NOMO-1 (cell line): ENCODE data around the gene MORN3.
"Not testable (repeated sequence)": the region's sequence is repeated elsewhere in the genome, so short reads cannot be mapped to it uniquely, and the experiment has no call there.

Experiments
- DNase-seq, 2 experiments: peaks; one replicate each; lab custom pipeline; 2025; ENCODE audit not compliant: unreplicated experiment in 2 of 2; lab: John Stamatoyannopoulos, UW

The MORN3 gene

GRCh38 chr12:121669521-121669900, at the start of gene MORN3:
Gene MORN3, minus strand, starts transcription at chr12:121669654. Its CDS starts 171 bp downstream, at chr12:121669483.
- DNase-seq: no peak

- no peak for DNase-seq
These were observed 49.3 kb upstream of the MORN3 start for GRCh38 chr12:121718653-121719239.

GRCh38 chr12:121717041-121717699, 47.7 kb upstream of the MORN3 start:
- peak; percentile 73 to 77 for DNase-seq

GRCh38 chr12:121715862-121716435, 46.5 kb upstream of the MORN3 start:
- DNase-seq: no peak

- DNase-seq: not testable (repeated sequence)
These were observed 45.6 kb upstream of the MORN3 start for GRCh38 chr12:121715055-121715454.

GRCh38 chr12:121713793-121714192, 44.3 kb upstream of the MORN3 start:
- DNase-seq: no peak

GRCh38 chr12:121713257-121713777, 43.9 kb upstream of the MORN3 start:
- no peak for DNase-seq

- DNase-seq: peak; percentile 54 to 87
These were observed 43.2 kb upstream of the MORN3 start, which contains the start of gene TMEM120B for GRCh38 chr12:121712461-121713256. Gene TMEM120B, plus strand, starts transcription at chr12:121712752. Its CDS starts 144 bp downstream, at chr12:121712896.

- peak; percentile 29 to 43 for DNase-seq
These were observed 42.7 kb upstream of the MORN3 start for GRCh38 chr12:121712190-121712460.

- DNase-seq: peak; percentile 8 to 47
These were observed 42.1 kb upstream of the MORN3 start for GRCh38 chr12:121711361-121712189.

GRCh38 chr12:121709478-121709961, 40.1 kb upstream of the MORN3 start:
- DNase-seq: no peak

GRCh38 chr12:121709064-121709424, 39.6 kb upstream of the MORN3 start:
- not testable (repeated sequence) for DNase-seq

GRCh38 chr12:121708313-121709063, 39.0 kb upstream of the MORN3 start:
- DNase-seq: no peak

- DNase-seq: no peak
These were observed 36.1 kb upstream of the MORN3 start for GRCh38 chr12:121705514-121705913.

- DNase-seq: no peak
These were observed 33.5 kb upstream of the MORN3 start for GRCh38 chr12:121702944-121703343.

GRCh38 chr12:121701667-121702277, 32.3 kb upstream of the MORN3 start:
- DNase-seq: no peak

- not testable (repeated sequence) for DNase-seq
These were observed 28.4 kb upstream of the MORN3 start for GRCh38 chr12:121697861-121698260.

- DNase-seq: peak; percentile 33 to 53
These were observed 27.7 kb upstream of the MORN3 start for GRCh38 chr12:121697093-121697698.
